HG03442 (cell line): ENCODE data around the gene LCN6.
"Not testable (repeated sequence)": the region's sequence is repeated elsewhere in the genome, so short reads cannot be mapped to it uniquely, and the experiment has no call there.

Source experiments
- ATAC-seq: cut with Tn5 transposase; IDR thresholded peaks from one replicate; pipeline ENCODE4 v1.9.1; 2021; ENCODE audit warnings: mild to moderate bottlenecking, moderate library complexity; ENCODE audit not compliant: unreplicated experiment

The LCN6 gene

GRCh38 chr9:136712690-136713544 is 35.4 kb downstream of the LCN6 start:
- ATAC-seq: no peak

DNA sequence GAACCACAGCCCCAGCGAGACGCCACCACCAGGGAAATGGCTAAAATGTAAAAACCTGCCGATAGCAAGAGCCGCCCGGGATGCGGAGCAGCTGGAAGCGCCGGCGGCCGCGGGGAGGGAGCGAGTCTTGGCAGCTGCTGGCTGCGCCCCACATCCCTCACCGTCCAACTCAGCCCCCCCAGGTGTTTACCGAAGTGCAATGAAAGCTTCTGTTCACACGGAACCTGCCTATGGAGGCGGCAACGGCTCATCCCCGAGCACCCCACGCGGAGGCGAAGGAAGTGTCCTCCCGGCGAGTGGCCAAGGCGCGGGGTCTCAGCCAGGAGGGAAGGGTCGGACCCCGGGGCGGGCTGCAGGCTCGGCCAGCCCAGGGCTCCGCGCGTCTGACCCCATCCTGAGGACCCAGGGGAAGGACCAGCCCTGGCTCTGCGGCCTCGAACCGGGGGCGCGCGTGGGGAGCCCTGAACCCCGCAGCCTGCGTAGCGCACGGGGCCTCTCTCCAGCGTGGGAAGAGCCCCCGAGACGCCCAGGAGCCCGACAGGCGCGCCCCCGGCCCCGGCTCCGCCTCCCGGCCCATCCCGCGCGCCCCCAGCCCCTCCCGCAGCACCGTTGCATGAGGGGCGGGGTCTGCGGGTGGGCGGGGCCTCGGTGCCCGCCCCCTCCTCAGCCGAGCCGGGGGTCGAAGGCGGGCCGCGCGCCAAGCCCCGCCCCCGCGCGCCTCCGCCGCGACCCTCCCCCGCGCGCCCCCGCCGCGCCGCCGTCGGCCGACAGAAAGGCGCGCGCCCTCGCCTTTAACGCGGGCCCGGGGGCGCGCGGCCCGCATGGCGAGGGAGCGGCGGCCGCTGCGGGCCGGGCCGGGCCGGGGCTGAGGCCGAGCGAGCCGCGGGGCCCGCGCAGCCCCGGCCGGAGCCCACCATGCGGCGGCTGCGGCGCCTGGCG is 36.3 kb downstream of the LCN6 start, which contains the start of gene DIPK1B:
Gene DIPK1B (plus strand): TSS at position 822 of the 939 bp plus-strand sequence. CDS start 94 bp downstream, at position 916.
- ATAC-seq: no peak

GRCh38 chr9:136711219-136711648 is 37.1 kb downstream of the LCN6 start:
- ATAC-seq: not testable (repeated sequence)

GRCh38 chr9:136710543-136710942 is 37.8 kb downstream of the LCN6 start:
- no peak for ATAC-seq

- no peak for ATAC-seq
These were observed 38.7 kb downstream of the LCN6 start for GRCh38 chr9:136709454-136710109.

- no peak for ATAC-seq
These were observed 40.3 kb downstream of the LCN6 start for GRCh38 chr9:136707849-136708517.

- no peak for ATAC-seq
These were observed 41.3 kb downstream of the LCN6 start for GRCh38 chr9:136707011-136707410.

DNA sequence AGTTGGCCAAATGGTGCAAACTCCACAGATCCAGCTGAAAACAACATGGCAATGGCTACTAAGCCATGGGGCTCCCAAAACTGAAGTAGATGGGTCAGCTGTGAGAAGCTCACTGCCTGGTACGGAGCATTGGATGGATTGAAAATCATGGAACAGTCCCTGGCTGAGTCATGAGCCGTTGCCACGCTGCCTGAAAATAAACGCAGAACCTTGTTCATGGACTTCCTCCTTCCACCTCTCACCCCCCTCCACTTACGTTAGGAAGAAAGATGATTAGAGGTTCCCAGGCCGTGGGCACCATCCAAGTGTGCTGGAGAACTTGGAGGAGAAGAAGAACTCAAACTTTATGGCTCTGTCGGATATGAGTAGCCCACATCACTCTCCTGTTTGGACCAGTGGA is 42.8 kb downstream of the LCN6 start:
- no peak for ATAC-seq

DNA sequence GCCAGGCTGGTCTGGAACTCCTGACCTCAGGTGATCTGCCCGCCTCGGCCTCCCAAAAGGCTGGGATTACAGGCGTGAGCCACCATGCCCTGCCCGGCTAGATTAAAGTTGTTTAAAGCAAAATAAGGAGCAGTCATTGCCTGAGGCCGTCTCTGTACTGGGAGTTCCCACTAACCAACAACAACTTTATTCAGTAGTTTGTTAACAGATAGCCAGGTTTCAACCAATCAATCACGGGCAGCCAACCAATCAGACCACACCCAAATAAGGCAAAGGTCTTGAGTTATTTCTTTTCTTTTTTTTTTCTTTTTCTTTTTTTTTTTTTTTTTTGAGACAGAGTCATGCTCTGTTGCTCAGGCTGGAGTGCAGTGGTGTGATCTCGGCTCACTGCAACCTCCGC is 43.6 kb downstream of the LCN6 start:
- not testable (repeated sequence) for ATAC-seq

- ATAC-seq: no peak
These were observed 45.0 kb downstream of the LCN6 start for GRCh38 chr9:136703276-136703860.

- no peak for ATAC-seq
These were observed 46.7 kb downstream of the LCN6 start for GRCh38 chr9:136701668-136702053.

GRCh38 chr9:136700959-136701667 is 47.2 kb downstream of the LCN6 start:
- peak; percentile 68 for ATAC-seq

GRCh38 chr9:136700304-136700703 is 48.0 kb downstream of the LCN6 start:
- ATAC-seq: no peak

DNA sequence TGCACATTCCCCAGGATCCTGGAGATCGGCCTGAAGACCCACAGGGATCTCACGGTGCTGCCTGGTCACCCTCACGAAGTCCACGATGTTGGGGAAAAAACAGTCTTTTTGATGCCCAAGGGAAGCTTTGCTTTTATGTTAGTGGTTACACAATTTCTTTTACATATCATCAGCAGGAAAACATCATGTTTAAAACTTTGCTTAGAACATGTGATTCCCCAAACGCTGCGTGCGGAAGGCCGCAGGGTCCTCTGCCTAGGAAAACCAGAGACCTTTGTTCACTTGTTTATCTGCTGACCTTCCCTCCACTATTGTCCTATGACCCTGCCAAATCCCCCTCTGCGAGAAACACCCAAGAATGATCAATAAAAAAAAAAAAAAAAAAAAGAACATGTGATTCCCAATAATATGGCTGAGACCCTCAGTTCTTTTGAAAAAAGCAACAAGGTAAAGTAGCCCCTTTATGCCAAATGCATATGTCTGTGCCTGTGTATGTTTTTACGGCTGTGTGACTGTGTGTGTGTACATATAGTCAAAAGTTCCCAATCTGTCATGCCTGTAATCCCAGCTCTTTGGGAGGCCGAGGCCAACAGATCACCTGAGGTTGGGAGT is 49.6 kb downstream of the LCN6 start:
- ATAC-seq: no peak

GRCh38 chr9:136697821-136698526 is 50.4 kb downstream of the LCN6 start:
- no peak for ATAC-seq

DNA sequence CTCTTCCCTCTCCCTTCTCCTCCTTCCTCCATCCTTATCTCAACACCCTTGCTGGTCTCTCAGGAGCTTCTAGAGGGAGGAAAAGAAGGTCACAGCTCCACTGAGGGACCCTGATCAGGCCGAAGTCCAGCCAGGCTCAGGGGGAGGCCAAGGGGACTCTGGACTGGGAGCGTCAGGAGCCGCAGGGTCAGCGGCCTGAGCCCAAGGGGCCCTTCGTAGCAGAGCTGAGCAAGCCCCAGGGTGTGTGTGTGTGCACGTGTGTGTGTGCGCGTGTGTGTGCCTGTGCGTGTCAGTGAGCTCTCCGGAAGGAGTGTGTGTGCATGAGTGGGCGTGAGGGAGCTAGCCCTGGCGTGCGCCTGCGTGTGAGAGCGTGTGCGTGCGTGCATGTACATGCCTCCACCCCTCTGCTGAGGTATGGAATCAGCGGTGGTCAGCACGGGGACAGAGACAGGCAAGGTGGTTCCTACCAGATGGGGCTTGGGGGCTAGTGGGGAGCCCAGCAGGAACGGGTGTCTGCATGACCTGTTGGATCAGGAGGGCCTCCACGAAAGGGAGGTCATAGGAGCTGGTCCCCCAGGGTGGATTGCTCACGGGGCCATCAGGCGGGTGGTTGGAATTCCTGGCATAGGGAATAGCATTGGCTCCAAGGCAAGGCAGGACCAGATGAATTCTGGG is 51.0 kb downstream of the LCN6 start:
- ATAC-seq: no peak

DNA sequence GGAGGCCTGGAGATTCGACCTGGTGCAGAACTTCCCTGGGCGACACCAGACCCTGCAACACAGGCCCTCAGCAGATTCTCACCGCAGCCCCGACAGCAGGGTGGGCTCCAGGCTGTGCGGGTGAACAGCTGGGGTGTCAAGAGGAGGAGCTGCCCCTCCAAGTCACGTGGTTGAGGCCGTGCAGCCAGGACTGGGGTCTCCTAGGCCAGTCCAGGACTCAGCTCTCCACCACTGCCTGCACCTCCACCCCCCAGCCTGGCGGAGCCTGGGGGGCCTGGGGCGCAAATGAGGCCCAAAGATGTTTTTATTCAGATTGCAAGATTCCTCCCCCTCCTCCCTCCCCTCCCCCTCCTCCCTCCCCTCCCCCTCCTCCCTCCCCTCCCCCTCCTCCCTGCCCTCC is 51.8 kb downstream of the LCN6 start:
- ATAC-seq: no peak

DNA sequence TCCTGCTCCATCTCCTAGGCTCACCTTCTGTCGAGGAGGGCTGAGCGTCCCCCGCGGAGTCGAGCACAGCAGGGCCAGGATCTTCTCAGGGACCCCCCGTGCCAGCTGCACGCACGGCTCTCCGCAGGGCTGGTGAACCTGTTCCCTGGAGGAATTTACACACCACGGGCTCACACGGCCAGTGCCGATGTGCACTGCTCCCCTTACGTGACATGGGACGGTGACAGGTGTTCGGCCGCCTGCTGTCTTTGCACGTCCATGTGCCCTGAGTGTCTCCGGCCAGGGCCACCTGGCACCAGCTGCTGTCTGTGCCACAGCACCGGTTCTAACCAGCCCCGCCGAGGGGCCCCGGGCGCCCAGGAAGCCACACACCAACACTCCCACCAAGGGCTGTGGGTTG is 52.4 kb downstream of the LCN6 start:
- no peak for ATAC-seq
